ENCODE results near the gene SCRN2. TPM values are rescaled to one million over a fixed set of nuclear protein-coding genes. Genes with fewer than 3 reads are reported as not detected.

SCRN2 gene
- total and polyA plus RNA-seq, 4 experiments from 2014 or later = 15.7 to 30.5 (median 23.0) TPM

- Histone ChIP-seq H3K9me3 (ENCODE audit: control insufficient read depth in 1 of 2, low read length in 2 of 2) (no peaks in the 10 kb centered on the region), H3K27me3 (ENCODE audit: insufficient read depth, low read length) (no peaks in the 10 kb centered on the region), H3K4me1 (ENCODE audit: insufficient read depth, low read length) (no peaks in the 10 kb centered on the region), H3K27ac (ENCODE audit: low read depth, low read length) (no peak overlapping the region), H3K4me3 (ENCODE audit: low read length in 2 of 2) (no peak overlapping the region), H3K36me3 (ENCODE audit: insufficient read depth, low read length) (peaks cover 90% of the 10 kb centered on the region)
- H3K4me3 Mint-ChIP-seq = peak overlapping the region in 1 of 8 donors; percentile 31
- no peaks in the 10 kb centered on the region for H3K27me3 Mint-ChIP-seq
- H3K4me1 Mint-ChIP-seq = peaks cover 0 to 8% (median 2%) of the 10 kb centered on the region in 4 donors
- ChIA-PET CTCF (ENCODE audit: partially characterized antibody) (no interaction called here), POLR2A (ENCODE audit: partially characterized antibody) (no interaction called here)
- H3K9me3 Mint-ChIP-seq = no peaks in the 10 kb centered on the region
- H3K36me3 Mint-ChIP-seq = peaks cover 50 to 89% of the 10 kb centered on the region in 2 donors
- intact Hi-C loops (cut with micrococcal nuclease) = no loop called here
- peak overlapping the region in 6 of 7 donors; percentile 26 to 82 (median 58) for H3K27ac Mint-ChIP-seq
- DNase-seq = no peak
Measured at GRCh38 chr17:47812146-47812920, 28.7 kb downstream of the SCRN2 start.

GRCh38 chr17:47811709-47812108 lies 29.4 kb downstream of the SCRN2 start:
- Mint-ChIP-seq H3K27me3 (no peaks in the 10 kb centered on the region), H3K27ac (peak overlapping the region in 5 of 7 donors; percentile 49 to 87 (median 67)), H3K4me3 (no peak overlapping the region), H3K36me3 (peaks cover 54 to 88% of the 10 kb centered on the region in 2 donors), H3K9me3 (no peaks in the 10 kb centered on the region), H3K4me1 (peaks cover 0 to 8% (median 2%) of the 10 kb centered on the region in 4 donors)
- Histone ChIP-seq H3K36me3 (ENCODE audit: insufficient read depth, low read length) (peaks cover 87% of the 10 kb centered on the region), H3K9me3 (ENCODE audit: control insufficient read depth in 1 of 2, low read length in 2 of 2) (no peaks in the 10 kb centered on the region), H3K27me3 (ENCODE audit: insufficient read depth, low read length) (no peaks in the 10 kb centered on the region), H3K4me1 (ENCODE audit: insufficient read depth, low read length) (no peaks in the 10 kb centered on the region), H3K27ac (ENCODE audit: low read depth, low read length) (no peak overlapping the region), H3K4me3 (ENCODE audit: low read length in 2 of 2) (no peak overlapping the region)
- no peak for DNase-seq
- CTCF ChIA-PET (ENCODE audit: partially characterized antibody) = no interaction called here
- POLR2A ChIA-PET (ENCODE audit: partially characterized antibody) = no interaction called here
- intact Hi-C loops (cut with micrococcal nuclease) = no loop called here

DNA sequence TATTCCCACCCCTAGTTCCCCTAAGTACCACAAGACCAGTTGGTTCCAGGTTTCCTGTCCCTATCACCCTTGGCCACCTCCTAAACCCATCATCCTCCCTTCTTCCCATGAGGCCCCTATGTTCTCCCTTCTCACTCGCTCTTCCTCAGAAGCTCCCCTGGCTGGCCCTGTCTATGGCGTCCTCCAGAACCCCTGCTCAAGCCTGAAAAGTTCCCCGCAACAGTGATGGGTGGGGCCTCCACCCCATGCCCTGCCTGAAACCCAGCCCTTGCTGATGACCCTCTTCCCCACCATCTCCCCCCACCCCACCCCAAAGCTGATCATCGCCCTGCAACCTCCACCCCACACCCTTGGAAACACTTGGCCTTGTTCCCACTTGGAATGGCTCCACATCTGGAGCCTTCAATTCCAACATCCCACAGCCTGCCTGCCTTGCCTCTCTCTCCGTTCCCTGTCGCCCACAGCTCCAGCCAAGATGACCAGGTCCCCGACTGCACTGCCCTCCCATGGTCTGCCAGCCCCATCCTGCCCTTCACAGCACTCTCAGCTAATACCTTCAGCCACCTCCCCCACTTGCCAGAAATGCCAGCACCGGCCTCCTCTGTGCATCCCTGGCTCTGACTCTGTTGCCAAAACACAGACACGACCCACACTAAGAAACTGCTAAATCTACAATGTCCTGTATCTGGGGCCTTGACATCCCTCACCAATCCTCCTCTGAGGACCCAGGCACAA lies 30.0 kb downstream of the SCRN2 start:
- no peaks in the 10 kb centered on the region for H3K27me3 Mint-ChIP-seq
- H3K9me3 ChIP-seq (ENCODE audit: control insufficient read depth in 1 of 2, low read length in 2 of 2) = no peaks in the 10 kb centered on the region
- no peak overlapping the region for H3K4me3 ChIP-seq (ENCODE audit: low read length in 2 of 2)
- CTCF ChIA-PET (ENCODE audit: partially characterized antibody) = no interaction called here
- H3K36me3 ChIP-seq (ENCODE audit: insufficient read depth, low read length) = peaks cover 81% of the 10 kb centered on the region
- no peak overlapping the region for H3K27ac ChIP-seq (ENCODE audit: low read depth, low read length)
- POLR2A ChIA-PET (ENCODE audit: partially characterized antibody) = no interaction called here
- no peaks in the 10 kb centered on the region for H3K4me1 ChIP-seq (ENCODE audit: insufficient read depth, low read length)
- peak overlapping the region; percentile 58 to 92 (median 75) for H3K27ac Mint-ChIP-seq
- intact Hi-C loops (cut with micrococcal nuclease) = no loop called here
- H3K4me3 Mint-ChIP-seq = no peak overlapping the region
- peaks cover 0 to 8% (median 2%) of the 10 kb centered on the region in 4 donors for H3K4me1 Mint-ChIP-seq
- no peaks in the 10 kb centered on the region for H3K9me3 Mint-ChIP-seq
- no peaks in the 10 kb centered on the region for H3K27me3 ChIP-seq (ENCODE audit: insufficient read depth, low read length)
- peaks cover 54 to 82% of the 10 kb centered on the region in 2 donors for H3K36me3 Mint-ChIP-seq
- no peak for DNase-seq

GRCh38 chr17:47810200-47810821 lies 30.8 kb downstream of the SCRN2 start:
- Histone ChIP-seq H3K27me3 (ENCODE audit: insufficient read depth, low read length) (no peaks in the 10 kb centered on the region), H3K4me1 (ENCODE audit: insufficient read depth, low read length) (no peaks in the 10 kb centered on the region), H3K27ac (ENCODE audit: low read depth, low read length) (no peak overlapping the region), H3K4me3 (ENCODE audit: low read length in 2 of 2) (no peak overlapping the region), H3K36me3 (ENCODE audit: insufficient read depth, low read length) (peaks cover 73% of the 10 kb centered on the region), H3K9me3 (ENCODE audit: control insufficient read depth in 1 of 2, low read length in 2 of 2) (no peaks in the 10 kb centered on the region)
- peaks cover 50 to 74% of the 10 kb centered on the region in 2 donors for H3K36me3 Mint-ChIP-seq
- no peak overlapping the region for H3K4me3 Mint-ChIP-seq
- intact Hi-C loops (cut with micrococcal nuclease) = no loop called here
- ChIA-PET CTCF (ENCODE audit: partially characterized antibody) (no interaction called here), POLR2A (ENCODE audit: partially characterized antibody) (interaction anchor here (1.0 kb wide), 1 partner anchor 85 kb away, joined by 4 read pairs; no protein-coding TSS in a partner anchor)
- H3K9me3 Mint-ChIP-seq = no peaks in the 10 kb centered on the region
- no peaks in the 10 kb centered on the region for H3K27me3 Mint-ChIP-seq
- peak overlapping the region in 6 of 7 donors; percentile 8 to 89 (median 83) for H3K27ac Mint-ChIP-seq
- peak in 2 of 5 donors; percentile 26 to 55 for DNase-seq
- H3K4me1 Mint-ChIP-seq = peaks cover 0 to 8% (median 2%) of the 10 kb centered on the region in 4 donors

DNA sequence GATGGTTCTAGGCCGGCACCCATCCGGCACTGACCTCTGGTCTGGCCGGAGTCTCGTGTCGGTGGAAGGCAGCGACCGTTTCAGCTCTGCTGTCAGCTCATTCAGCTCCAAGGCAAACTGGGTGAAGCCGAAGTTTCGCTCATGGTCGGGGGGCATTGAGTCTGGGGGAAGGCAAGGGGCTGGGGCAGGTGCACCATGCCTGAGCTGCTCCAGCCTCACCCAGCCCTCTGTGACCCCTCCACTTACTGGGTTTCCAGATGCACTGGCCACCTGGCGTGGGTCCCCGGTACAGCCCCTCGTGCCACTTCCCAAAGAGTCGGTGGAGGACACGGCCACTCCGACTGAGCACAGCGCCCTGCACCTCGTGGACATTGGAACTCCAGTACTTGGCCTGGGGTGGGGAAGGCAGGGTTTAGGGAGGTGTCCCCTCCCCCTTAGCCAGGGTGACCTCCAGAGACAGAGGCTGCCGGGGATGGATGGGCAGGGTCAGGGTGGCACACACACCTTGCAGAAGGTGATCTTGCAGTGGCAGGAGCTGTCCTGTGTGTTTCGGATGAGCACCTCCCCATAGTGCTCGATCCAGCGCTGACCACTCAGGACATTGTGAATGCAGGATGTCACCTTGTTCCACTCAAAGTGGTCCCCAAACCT lies 32.1 kb downstream of the SCRN2 start:
- DNase-seq = no peak

GRCh38 chr17:47808036-47808829 lies 32.8 kb downstream of the SCRN2 start:
- ChIA-PET POLR2A (ENCODE audit: partially characterized antibody) (no interaction called here), CTCF (ENCODE audit: partially characterized antibody) (no interaction called here)
- peaks cover 47 to 62% of the 10 kb centered on the region in 2 donors for H3K36me3 Mint-ChIP-seq
- Histone ChIP-seq H3K4me3 (ENCODE audit: low read length in 2 of 2) (no peak overlapping the region), H3K27me3 (ENCODE audit: insufficient read depth, low read length) (no peaks in the 10 kb centered on the region), H3K9me3 (ENCODE audit: control insufficient read depth in 1 of 2, low read length in 2 of 2) (no peaks in the 10 kb centered on the region), H3K4me1 (ENCODE audit: insufficient read depth, low read length) (no peaks in the 10 kb centered on the region), H3K36me3 (ENCODE audit: insufficient read depth, low read length) (peaks cover 58% of the 10 kb centered on the region), H3K27ac (ENCODE audit: low read depth, low read length) (no peak overlapping the region)
- H3K4me3 Mint-ChIP-seq = no peak overlapping the region
- peaks cover 0 to 8% (median 2%) of the 10 kb centered on the region in 4 donors for H3K4me1 Mint-ChIP-seq
- no peaks in the 10 kb centered on the region for H3K9me3 Mint-ChIP-seq
- H3K27me3 Mint-ChIP-seq = no peaks in the 10 kb centered on the region
- no peak for DNase-seq
- peak overlapping the region in 1 of 7 donors; percentile 42 for H3K27ac Mint-ChIP-seq
- intact Hi-C loops (cut with micrococcal nuclease) = no loop called here

More for the DNA sequence above, 32.1 kb downstream of the SCRN2 start:
- H3K4me1 ChIP-seq (ENCODE audit: insufficient read depth, low read length) = no peaks in the 10 kb centered on the region
- POLR2A ChIA-PET (ENCODE audit: partially characterized antibody) = no interaction called here
- H3K27me3 Mint-ChIP-seq = no peaks in the 10 kb centered on the region
- no peak overlapping the region for H3K27ac ChIP-seq (ENCODE audit: low read depth, low read length)
- no peaks in the 10 kb centered on the region for H3K27me3 ChIP-seq (ENCODE audit: insufficient read depth, low read length)
- CTCF ChIA-PET (ENCODE audit: partially characterized antibody) = no interaction called here
- no peaks in the 10 kb centered on the region for H3K9me3 ChIP-seq (ENCODE audit: control insufficient read depth in 1 of 2, low read length in 2 of 2)
- intact Hi-C loops (cut with micrococcal nuclease) = no loop called here
- peaks cover 0 to 8% (median 2%) of the 10 kb centered on the region in 4 donors for H3K4me1 Mint-ChIP-seq
- no peaks in the 10 kb centered on the region for H3K9me3 Mint-ChIP-seq
- H3K4me3 Mint-ChIP-seq = no peak overlapping the region
- H3K36me3 ChIP-seq (ENCODE audit: insufficient read depth, low read length) = peaks cover 60% of the 10 kb centered on the region
- H3K36me3 Mint-ChIP-seq = peaks cover 47 to 66% of the 10 kb centered on the region in 2 donors
- H3K27ac Mint-ChIP-seq = peak overlapping the region in 1 of 7 donors; percentile 18
- no peak overlapping the region for H3K4me3 ChIP-seq (ENCODE audit: low read length in 2 of 2)

Data from CD4-positive, alpha-beta memory T cell (primary cell).